WI38 (cell line): ENCODE results near the gene SLC43A2.

Experiments used
- H3K4me3 ChIP-seq: 2 replicates; pipeline ENCODE4 v1.5.1; 2011; ENCODE audit warnings: low read depth, mild to moderate bottlenecking, control low read depth, low read length
- CTCF ChIP-seq: IDR thresholded peaks from 2 replicates; pipeline ENCODE4 v1.5.1; 2012; ENCODE audit warnings: low read depth, mild to moderate bottlenecking, control low read depth, low read length

Gene SLC43A2

GRCh38 chr17:1651559-1651844 lies 22.9 kb upstream of the SLC43A2 start:
- no peak for TF ChIP-seq CTCF
- no peak overlapping the region for H3K4me3 ChIP-seq

- no peak overlapping the region for H3K4me3 ChIP-seq
- no peak for TF ChIP-seq CTCF
These were observed 22.3 kb upstream of the SLC43A2 start for GRCh38 chr17:1650731-1651558.

- no peak for TF ChIP-seq CTCF
These were observed 21.3 kb upstream of the SLC43A2 start, which contains the start of gene RILP for GRCh38 chr17:1649844-1650501. Gene RILP, minus strand, starts transcription at chr17:1649866. Its CDS starts 62 bp downstream, at chr17:1649804.

GRCh38 chr17:1648963-1649843 lies 20.6 kb upstream of the SLC43A2 start:
- TF ChIP-seq CTCF: no peak; the same call in 1 of the 2 replicates
- H3K4me3 ChIP-seq: peak overlapping the region; percentile 66

More at GRCh38 chr17:1649844-1650501, 21.3 kb upstream of the SLC43A2 start, which contains the start of gene RILP:
- H3K4me3 ChIP-seq: peak within 1 kb of the TSS; percentile 66

GRCh38 chr17:1648173-1648962 lies 19.7 kb upstream of the SLC43A2 start:
- peak overlapping the region; percentile 20 for H3K4me3 ChIP-seq
- peak; percentile 80; the same call in 1 of the 2 replicates for TF ChIP-seq CTCF

- no peak for TF ChIP-seq CTCF
- no peak overlapping the region for H3K4me3 ChIP-seq
These were observed 19.2 kb upstream of the SLC43A2 start for GRCh38 chr17:1647802-1648171.
